Measurements from ENCODE around the gene SCOC. TPM values are rescaled to one million over a fixed set of nuclear protein-coding genes. Genes with fewer than 3 reads are reported as not detected.

SCOC gene
- total and polyA plus RNA-seq, 2 of the 13 experiments (the other 11 are each of a cell fraction or from before 2014, with no cell fraction given), result 43.8 to 65.2 TPM

DNA sequence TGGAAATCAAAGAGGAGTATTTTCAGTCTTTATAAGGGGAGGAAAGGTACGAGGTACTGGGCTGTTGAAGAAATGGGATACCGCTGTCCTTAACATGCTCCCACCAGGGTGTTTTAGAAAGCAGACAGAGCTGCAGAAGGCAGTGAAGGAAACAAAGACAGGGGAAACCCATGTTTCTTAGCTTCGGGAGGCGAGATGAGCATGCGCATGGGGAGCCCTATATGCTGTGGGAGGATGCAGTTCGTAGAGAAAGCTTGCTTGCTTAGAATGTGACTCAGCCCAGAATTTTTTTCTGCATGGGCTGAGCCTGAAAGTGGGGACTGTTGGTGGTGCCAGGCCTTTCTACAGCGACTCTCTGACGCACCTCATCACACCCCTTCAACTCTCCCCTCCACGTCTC is 28.8 kb upstream of the SCOC start:
- no peak for FAIRE-seq
- Histone ChIP-seq H3K79me2 (ENCODE audit: insufficient read depth, low read length) (no peaks in the 10 kb centered on the region), H2AFZ (ENCODE audit: low read length) (no peak overlapping the region), H3K36me3 (replicated peaks in 1 of 2; ENCODE audit: control insufficient read depth in 1 of 2, insufficient read depth in 2 of 2, low read length in 2 of 2) (no peaks in the 10 kb centered on the region), H3K9me3 (ENCODE audit: low read length) (no peaks in the 10 kb centered on the region), H3K4me2 (ENCODE audit: low read depth, low read length) (no peak overlapping the region), H3K4me1 (ENCODE audit: insufficient read depth, low read length) (peaks cover 5% of the 10 kb centered on the region; the same call in 1 of the 2 replicates), H3K9ac (ENCODE audit: insufficient read depth, low read depth, low read length) (no peak overlapping the region), H4K20me1 (ENCODE audit: insufficient read depth, low read length) (no peaks in the 10 kb centered on the region), H3K27me3 (ENCODE audit: control insufficient read depth in 1 of 2, insufficient read depth in 2 of 2, low read length in 2 of 2) (no peaks in the 10 kb centered on the region), H3K4me3 (replicated peaks in 1 of 3; ENCODE audit: insufficient read depth in 1 of 3, low read depth in 2 of 3, low read length in 3 of 3) (no peak overlapping the region), H3K27ac (ENCODE audit: extremely low read length, insufficient read depth, low read length) (no peak overlapping the region)
- in situ Hi-C loops (cut with HindIII; ENCODE audit: extremely low pct_ligation_motif_present, low pct_unique_long_range_greater_than_20kb), result no loop called here
- intact Hi-C loops (cut with micrococcal nuclease; ENCODE audit: unreplicated experiment), result no loop called here
- DNase-seq (ENCODE audit: low spot score), result no peak
- 67% methylated on average over 9 of the region's 9 CpGs for WGBS (ENCODE audit: low lambda C conversion rate)
- ATAC-seq, result no peak
- CTCF ChIA-PET (ENCODE audit: low intra/inter-chr PET ratio, low total read pairs), result no interaction called here
- POLR2A ChIA-PET, result no interaction called here
- no TSS peak for BruUV-seq (replicated peaks)
- no peak for TF ChIP-seq ARHGAP35 (CRISPR knock-in tag; IDR thresholded peaks at IDR 0.05; ENCODE audit: borderline replicate concordance)
- TF ChIP-seq TBX2 (CRISPR knock-in tag; IDR thresholded peaks at IDR 0.05; ENCODE audit: borderline replicate concordance), result no peak
- TF ChIP-seq ZFP41 (CRISPR knock-in tag; IDR thresholded peaks at IDR 0.05; ENCODE audit: borderline replicate concordance), result no peak
- no peak for TF ChIP-seq TARDBP (CRISPR knock-in tag; IDR thresholded peaks at IDR 0.05)
- TF ChIP-seq ZNF34 (CRISPR knock-in tag; IDR thresholded peaks at IDR 0.05; ENCODE audit: borderline replicate concordance), result no peak
- no peak for TF ChIP-seq ZEB1 (IDR thresholded peaks at IDR 0.05; ENCODE audit: insufficient replicate concordance, low read depth)
- no peak for TF ChIP-seq EZH2 (conservative IDR thresholded peaks at IDR 0.05; ENCODE audit: low read depth, low read length)
- TF ChIP-seq, protein P1, sequence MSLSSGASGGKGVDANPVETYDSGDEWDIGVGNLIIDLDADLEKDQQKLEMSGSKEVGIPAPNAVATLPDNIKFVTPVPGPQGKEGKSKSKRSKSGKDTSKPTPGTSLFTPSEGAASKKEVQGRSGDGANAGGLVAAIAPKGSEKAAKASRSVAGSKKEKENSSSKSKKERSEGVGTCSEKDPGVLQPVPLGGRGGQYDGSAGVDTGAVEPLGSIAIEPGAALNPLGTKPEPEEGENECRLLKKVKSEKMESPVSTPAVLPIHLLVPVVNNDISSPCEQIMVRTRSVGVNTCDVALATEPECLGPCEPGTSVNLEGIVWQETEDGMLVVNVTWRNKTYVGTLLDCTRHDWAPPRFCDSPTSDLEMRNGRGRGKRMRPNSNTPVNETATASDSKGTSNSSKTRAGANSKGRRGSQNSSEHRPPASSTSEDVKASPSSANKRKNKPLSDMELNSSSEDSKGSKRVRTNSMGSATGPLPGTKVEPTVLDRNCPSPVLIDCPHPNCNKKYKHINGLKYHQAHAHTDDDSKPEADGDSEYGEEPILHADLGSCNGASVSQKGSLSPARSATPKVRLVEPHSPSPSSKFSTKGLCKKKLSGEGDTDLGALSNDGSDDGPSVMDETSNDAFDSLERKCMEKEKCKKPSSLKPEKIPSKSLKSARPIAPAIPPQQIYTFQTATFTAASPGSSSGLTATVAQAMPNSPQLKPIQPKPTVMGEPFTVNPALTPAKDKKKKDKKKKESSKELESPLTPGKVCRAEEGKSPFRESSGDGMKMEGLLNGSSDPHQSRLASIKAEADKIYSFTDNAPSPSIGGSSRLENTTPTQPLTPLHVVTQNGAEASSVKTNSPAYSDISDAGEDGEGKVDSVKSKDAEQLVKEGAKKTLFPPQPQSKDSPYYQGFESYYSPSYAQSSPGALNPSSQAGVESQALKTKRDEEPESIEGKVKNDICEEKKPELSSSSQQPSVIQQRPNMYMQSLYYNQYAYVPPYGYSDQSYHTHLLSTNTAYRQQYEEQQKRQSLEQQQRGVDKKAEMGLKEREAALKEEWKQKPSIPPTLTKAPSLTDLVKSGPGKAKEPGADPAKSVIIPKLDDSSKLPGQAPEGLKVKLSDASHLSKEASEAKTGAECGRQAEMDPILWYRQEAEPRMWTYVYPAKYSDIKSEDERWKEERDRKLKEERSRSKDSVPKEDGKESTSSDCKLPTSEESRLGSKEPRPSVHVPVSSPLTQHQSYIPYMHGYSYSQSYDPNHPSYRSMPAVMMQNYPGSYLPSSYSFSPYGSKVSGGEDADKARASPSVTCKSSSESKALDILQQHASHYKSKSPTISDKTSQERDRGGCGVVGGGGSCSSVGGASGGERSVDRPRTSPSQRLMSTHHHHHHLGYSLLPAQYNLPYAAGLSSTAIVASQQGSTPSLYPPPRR (CRISPR knock-in tag; IDR thresholded peaks at IDR 0.05; ENCODE audit: borderline replicate concordance), result no peak
- TF ChIP-seq HDAC2 (CRISPR knock-in tag; IDR thresholded peaks at IDR 0.05), result no peak
- no peak for TF ChIP-seq ZNF264 (CRISPR knock-in tag; IDR thresholded peaks at IDR 0.05)
- TF ChIP-seq, protein P2, sequence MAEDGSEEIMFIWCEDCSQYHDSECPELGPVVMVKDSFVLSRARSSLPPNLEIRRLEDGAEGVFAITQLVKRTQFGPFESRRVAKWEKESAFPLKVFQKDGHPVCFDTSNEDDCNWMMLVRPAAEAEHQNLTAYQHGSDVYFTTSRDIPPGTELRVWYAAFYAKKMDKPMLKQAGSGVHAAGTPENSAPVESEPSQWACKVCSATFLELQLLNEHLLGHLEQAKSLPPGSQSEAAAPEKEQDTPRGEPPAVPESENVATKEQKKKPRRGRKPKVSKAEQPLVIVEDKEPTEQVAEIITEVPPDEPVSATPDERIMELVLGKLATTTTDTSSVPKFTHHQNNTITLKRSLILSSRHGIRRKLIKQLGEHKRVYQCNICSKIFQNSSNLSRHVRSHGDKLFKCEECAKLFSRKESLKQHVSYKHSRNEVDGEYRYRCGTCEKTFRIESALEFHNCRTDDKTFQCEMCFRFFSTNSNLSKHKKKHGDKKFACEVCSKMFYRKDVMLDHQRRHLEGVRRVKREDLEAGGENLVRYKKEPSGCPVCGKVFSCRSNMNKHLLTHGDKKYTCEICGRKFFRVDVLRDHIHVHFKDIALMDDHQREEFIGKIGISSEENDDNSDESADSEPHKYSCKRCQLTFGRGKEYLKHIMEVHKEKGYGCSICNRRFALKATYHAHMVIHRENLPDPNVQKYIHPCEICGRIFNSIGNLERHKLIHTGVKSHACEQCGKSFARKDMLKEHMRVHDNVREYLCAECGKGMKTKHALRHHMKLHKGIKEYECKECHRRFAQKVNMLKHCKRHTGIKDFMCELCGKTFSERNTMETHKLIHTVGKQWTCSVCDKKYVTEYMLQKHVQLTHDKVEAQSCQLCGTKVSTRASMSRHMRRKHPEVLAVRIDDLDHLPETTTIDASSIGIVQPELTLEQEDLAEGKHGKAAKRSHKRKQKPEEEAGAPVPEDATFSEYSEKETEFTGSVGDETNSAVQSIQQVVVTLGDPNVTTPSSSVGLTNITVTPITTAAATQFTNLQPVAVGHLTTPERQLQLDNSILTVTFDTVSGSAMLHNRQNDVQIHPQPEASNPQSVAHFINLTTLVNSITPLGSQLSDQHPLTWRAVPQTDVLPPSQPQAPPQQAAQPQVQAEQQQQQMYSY (CRISPR knock-in tag; IDR thresholded peaks at IDR 0.05), result no peak
- TF ChIP-seq, protein P3, sequence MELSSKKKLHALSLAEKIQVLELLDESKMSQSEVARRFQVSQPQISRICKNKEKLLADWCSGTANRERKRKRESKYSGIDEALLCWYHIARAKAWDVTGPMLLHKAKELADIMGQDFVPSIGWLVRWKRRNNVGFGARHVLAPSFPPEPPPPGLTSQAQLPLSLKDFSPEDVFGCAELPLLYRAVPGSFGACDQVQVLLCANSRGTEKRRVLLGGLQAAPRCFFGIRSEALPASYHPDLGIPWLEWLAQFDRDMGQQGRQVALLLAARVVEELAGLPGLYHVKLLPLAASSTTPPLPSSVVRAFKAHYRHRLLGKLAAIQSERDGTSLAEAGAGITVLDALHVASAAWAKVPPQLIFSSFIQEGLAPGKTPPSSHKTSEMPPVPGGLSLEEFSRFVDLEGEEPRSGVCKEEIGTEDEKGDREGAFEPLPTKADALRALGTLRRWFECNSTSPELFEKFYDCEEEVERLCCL (CRISPR knock-in tag; IDR thresholded peaks at IDR 0.05; ENCODE audit: borderline replicate concordance), result no peak
- TF ChIP-seq FOXC1 (CRISPR knock-in tag; IDR thresholded peaks at IDR 0.05; ENCODE audit: borderline replicate concordance), result no peak
- TF ChIP-seq ZNF883 (CRISPR knock-in tag; IDR thresholded peaks at IDR 0.05; ENCODE audit: not compliant biosample characterization), result no peak
